ENCODE data around the gene TYW3.
"Not testable (repeated sequence)": the region's sequence is repeated elsewhere in the genome, so short reads cannot be mapped to it uniquely, and the experiment has no call there.

Gene TYW3

DNA sequence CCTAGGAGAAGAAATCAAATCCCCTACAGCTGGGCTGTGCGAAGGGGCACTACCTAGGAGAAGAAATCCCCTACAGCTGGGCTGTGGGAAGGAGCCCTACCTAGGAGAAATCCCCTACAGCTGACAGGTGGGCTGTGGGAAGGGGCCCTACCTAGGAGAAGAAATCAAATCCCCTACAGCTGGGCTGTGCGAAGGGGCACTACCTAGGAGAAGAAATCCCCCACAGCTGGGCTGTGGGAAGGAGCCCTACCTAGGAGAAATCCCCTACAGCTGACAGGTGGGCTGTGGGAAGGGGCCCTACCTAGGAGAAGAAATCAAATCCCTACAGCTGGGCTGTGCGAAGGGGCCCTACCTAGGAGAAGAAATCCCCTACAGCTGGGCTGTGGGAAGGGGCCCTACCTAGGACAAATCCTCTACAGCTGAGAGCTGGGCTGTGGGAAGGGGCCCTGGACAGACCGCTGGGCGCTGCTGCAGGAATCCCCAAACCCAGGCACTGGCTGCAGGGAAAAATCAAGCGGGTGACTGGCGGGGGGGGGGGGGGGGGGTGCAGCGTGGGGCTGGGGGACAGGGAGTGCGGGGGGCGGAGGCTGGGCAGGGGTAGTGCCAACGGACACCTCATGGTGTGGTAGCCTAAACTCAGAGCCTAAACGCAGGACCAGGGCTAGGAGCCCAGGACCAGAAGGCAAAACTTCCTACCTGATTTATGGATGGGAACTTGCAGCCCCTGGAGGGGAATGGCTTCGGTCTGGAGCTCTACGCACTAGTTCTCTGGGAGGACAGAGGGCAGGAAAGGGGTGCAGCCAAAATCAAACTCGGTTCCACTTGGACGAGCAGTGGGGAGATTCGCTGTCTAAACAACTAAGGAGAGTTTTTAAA is 643 bp upstream of the TYW3 start:
- DNase-seq, result not testable (repeated sequence)

DNA sequence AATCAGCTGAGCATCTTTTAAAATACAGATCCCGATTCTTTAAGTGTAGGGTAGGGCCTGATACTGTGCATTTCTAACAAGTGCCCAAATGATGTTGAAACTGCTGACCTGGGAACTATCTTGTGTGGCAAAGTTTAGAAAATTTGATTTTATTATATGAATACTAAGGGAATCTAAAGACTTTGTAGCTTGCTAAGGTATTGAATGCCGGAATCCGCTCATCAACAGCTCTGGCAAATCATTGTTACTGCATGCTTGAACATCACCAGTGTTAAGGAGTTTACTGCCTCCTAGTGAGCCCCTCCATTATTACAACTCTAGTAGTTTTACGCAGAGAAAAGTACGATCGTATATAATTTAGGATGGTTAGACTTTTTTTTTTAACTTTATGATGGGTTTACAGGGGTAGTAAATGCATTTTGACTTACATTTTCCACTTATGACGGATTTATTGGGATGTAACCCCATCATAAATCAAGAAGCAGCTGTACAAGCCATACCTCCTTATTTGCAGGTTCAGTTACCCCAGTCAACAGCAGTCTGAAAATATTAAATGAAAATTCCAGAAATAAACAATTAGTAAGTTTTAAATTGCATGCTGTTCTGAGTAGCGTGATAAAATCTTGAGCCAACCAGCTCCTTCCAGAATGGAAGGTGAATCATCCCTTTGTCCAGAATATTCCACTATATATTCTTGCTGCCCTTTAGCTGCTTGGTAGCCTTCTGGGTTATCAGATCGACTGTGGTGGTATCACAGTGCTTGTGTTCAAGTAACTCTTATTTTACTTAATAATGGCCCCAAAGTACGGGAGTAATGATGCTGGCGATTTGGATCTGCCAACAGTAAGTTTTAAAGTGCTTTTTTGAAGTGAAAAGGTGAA is 892 bp downstream of the TYW3 start:
- DNase-seq, result no peak

DNA sequence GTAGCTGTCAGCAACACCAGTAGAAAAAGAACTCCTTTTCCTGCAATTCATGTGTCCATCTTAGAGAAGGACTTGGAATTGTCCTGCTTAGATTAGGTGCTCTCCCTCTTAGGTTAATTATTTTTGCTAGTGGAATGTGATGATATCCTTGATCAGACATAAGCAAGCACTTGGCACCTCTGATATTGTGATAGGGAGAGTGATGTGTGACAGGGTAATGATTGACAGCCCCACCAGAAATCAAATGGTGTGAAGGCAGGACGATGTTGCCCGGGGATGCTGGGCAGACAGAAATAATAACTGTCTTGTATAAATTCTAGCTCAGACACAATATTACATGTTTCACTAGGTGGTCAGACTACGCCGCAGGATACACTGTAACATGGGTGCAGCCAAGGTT is 4.4 kb downstream of the TYW3 start:
- DNase-seq, result no peak

DNA sequence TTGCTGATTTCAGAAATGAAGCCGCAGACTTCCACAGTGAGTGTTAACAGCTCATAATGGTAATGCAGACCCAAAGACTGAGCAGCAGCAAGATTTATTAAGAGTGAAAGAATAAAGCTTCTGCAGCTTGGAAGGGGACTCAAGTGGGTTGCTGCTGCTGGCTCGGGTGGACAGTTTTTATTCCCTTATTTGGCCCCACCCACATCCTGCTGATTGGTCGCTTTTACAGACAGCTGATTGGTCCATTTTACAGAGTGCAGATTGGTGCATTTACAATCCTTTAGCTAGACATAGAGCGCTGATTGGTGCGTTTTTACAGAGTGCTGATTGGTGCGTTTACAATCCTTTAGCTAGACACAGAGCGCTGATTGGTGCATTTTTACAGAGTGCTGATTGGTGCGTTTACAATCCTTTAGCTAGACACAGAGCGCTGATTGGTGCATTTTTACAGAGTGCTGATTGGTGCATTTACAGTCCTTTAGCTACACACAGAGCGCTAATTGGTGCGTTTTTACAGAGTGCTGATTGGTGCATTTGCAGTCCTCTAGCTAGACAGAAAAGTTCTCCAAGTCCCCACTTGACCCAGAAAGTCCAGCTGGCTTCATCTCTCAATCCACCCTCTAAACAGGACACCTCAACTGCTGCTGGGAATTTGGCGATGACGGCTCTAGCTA is 7.5 kb downstream of the TYW3 start:
- not testable (repeated sequence) for DNase-seq

DNA sequence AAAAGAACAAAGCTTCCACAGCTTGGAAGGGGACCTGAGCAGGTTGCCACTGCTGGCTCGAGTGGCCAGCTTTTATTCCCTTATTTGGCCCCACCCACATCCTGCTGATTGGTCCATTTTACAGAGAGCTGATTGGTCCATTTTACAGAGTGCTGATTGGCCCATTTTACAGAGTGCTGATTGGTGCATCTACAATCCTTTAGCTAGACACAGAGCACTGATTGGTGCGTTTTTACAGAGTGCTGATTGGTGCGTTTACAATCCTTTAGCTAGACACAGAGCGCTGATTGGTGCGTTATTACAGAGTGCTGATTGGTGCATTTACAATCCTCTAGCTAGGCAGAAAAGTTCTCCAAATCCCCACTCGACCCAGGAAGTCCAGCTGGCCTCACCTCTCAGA is 12.3 kb downstream of the TYW3 start:
- not testable (repeated sequence) for DNase-seq

DNA sequence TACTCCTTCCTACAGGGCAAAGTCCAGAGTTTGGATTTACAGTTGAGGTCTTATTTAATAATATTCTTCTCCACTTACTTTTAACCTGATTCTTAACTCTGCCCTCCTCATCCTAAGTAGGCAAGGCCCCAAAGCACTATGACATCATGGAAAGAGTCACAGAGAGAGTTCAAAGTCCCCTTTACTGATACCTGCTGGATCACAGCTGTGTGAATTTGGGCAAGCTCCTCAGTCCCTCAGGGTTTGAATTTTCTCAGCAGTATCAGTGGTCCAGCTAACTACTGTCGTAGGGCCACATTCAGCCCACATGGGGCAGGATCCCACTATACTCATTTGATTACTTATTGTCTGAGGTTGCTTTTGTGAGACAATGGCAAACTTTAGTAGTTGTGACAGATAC is 16.0 kb downstream of the TYW3 start:
- DNase-seq, result no peak

DNA sequence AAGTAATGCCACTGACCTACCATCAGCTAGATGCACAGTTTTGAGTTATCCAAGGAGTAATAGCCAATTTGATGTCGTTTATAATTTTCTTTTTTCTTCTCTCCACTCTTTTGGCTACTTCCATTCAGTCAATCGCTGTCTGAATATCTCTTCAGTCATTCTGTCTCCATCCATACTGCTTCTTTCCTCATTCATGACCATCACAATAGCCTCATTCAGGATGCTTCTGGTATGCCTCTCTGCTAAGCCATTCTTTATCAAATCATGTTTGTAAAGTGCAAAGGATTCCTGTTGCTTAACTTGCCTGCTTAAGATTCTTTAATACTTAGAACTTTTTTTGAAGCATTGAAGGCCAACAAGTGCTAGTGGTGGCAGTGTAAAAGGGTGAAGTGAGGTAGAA is 20.2 kb downstream of the TYW3 start:
- DNase-seq, result no peak

DNA sequence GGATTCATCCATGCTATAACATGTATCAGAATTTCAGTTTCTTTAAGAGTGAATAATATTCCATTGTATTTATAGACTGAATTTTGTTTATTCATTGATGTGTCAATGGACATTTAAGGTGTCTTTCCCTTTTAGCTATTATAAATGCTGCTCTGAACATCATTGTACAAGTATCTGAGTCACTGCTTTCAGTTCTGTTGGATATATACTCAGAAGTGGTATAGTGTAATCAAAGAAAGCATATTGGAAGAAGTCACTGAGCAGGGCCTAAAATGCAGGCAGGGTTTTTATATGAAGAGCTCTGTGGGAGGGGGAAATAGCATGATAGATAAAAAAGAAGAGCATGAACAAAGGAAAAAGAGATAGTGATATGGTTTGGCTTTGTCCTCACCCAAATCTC is 22.5 kb downstream of the TYW3 start:
- no peak for DNase-seq

DNA sequence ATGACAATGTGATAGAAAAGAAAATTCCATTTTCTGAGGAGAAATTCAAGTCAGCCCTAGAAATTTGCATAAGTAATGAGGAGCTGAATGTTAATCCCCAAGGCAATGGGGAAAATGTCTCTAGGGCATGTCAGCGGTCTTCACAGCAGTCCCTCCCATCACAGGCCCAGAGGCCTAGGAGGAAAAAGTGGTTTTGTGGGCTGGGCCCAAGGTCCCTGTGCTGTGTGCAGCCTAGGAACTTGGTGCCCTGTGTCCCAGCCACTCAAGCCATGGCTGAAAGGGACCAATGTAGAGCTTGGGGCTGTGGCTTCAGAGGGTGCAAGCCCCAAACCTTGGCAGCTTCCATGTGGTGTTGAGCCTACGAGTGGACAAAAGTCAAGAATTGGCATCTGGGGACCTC is 23.7 kb downstream of the TYW3 start:
- not testable (repeated sequence) for DNase-seq

DNA sequence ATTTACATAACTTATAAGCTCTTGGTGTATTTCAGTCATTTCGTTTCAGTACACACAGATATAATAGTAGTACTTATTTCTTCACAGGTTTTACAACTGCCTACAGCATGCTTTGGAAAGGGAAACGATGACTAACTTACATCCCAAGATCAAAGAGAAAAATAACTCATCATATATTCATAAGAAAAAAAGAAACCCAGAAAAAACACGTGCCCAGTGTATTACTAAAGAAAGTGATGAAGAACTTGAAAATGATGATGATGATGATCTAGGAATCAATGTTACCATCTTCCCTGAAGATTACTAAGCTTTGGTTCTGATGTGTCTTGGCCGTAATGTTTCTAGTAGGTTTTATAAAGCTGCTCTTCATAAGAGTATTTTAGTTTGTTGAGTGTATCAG is 30.9 kb downstream of the TYW3 start:
- DNase-seq, result no peak

DNA sequence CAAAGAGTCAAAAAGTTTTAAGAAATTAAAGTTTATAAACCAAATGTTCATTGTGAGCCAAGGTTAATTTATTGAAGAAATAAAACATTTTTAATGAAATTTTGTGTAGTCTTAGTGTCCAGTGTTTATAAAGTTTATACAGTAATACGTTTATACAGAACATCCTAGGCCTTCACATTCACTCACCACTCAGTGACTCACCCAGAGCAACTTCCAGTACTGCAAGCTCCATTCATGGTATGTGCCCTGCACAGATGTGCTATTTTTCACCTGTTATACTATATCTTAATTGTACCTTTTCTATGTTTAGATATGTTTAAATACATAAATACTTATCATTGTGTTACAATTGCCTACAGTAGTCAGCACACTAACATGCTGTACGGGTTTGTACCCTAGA is 33.6 kb downstream of the TYW3 start:
- DNase-seq, result no peak

DNA sequence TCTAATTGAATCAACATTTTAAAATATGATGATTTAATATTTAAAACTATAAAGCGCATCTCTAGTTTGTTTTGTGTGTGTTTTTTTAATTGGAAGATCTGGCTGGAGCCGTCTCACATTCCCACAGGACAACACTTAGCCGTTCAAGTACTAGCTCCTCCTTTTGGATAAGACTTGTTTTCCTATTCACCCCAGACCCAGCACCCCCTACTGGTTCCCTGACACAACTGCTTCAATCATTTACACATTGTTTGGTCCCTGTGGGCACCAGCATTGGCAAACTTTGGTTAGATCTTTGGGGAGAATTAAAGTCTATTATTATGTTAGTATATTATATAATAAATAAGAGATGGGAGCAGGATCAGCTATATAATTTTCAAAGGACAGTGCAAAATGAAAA is 34.5 kb downstream of the TYW3 start:
- no peak for DNase-seq

DNA sequence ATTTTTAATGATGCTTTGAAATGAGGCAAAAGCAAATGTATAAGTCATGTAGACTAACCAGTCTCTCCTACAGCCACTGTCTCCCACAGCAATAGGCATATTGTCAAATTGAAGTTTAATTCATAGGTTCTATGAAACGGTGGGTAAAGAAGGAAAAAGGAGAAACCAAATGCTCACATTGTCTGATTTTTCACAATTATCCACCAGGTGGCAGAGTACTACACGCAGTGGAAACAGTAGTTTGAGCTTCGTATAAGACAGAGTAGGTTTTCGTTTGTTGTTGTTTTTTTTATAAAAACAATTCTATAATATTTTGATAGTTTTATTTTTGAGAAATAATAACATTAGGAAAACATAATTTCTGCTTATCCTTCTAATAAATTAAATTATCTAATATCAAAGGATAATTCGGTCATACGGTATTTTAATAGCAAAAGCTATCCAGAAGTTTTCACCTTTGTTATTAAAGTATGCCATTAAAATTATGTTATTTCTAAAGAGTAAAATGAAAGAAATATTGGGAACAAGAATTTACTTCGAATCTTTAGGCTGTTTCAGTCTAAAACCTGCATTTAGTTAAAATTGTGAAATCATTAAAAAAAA is 39.1 kb downstream of the TYW3 start:
- no peak for DNase-seq

DNA sequence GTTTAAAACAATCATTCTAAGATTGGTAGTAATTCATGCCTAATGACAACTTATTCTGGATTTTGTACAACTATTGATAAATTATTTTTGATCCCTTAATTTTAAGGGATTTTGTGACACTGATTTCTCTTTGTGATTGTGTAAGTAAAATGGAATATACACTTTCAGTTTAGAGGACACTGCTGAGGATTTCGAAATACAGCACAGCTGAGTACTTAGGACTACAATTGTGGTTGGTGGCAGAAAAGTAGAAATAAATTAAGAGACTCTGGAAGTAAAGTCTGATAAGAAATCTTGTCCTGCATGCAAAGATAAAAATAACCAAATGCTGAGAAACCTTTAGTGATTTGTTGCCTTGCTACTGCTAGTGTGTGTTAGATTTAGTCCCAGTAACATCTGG is 40.0 kb downstream of the TYW3 start:
- DNase-seq, result no peak

DNA sequence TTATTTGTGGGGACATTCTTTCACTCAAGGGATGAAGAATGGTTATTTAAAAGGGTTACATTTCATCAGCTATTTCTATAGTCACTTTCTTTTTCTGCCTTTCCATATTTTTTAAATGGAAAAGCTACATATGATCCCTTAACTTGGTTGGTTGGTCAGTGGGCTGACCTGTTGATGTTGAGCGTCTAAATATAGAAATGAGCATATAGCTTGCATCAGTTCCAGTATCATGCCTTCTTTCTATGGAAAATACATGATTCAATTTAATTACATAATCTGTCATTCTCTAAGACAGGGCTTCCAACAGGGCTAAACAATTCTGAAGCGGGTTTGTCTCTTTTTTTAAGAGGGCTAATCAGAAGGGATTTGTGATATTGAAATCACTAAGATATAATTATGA is 40.6 kb downstream of the TYW3 start:
- DNase-seq, result no peak

DNA sequence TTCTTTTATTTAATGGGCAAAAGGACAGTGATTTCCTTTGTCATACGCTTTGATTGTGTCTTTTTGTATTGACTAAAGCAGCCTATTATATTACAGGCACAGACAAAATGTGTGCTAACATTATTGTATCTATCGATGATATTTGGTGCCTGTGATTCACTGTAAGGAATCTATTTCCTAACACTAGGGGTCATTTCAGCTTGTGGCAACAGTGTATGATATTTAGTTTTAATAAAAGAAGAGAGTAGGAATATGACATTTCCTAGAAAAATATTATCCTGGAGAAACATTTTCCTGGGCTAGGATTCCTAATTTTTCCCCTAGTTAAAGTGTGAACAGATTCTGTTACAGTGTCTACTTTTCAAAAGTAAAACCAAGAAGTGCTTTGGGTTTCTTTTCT is 42.8 kb downstream of the TYW3 start:
- no peak for DNase-seq

DNA sequence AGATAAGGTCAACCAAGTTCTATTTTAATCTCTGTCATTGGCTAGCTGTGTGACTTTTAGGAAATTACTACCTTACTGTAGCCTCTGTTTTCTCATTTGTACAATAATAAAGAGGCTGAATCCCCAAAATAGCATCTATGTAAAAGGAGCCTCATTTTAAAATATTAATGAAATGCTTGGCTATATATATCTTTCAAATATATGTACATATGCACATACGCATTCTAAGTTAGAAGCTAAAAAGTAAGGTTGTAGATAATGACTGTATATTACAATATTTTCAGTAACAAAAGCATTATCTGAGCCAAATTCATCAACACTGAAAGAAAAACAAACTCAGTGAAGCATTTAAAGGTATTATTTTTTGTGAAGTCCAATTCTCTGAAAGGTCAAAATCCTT is 44.6 kb downstream of the TYW3 start:
- no peak for DNase-seq

DNA sequence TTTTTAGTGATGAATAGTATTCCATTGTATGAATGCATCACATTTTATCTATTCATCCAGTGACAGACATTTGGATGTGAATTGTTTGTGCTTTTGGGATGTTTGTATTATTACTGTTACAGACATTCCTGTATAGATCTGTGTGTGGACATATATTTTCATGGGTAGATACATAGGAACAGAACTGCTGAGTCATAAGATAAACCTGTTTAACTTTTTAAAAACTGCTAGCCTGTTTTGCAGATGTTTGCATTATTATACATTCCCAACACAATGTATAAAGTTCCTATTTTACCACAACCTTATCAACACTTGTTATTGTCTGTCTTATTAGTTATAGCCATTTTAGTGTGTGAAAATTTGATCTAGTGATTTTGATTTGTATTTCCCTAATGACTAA is 46.8 kb downstream of the TYW3 start:
- no peak for DNase-seq

DNA sequence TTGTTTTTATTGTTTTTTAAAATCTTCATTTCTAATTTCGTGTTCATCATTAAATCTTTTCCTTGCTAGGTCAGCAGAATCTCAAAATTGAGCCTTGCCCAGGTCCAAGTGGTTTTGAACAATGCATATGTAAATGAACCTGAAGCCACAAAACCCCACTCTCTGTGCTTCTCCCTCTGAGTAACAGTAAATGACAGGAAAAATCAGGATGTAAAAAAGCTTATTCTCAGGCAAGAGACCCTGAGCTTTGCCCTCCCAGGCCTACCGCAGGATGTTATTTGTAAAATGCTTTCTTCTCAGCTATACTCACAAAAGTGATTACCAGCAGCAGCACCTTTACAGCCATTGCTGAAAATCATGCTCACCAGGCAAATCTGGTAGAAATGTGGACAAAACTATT is 47.6 kb downstream of the TYW3 start:
- DNase-seq, result no peak

DNA sequence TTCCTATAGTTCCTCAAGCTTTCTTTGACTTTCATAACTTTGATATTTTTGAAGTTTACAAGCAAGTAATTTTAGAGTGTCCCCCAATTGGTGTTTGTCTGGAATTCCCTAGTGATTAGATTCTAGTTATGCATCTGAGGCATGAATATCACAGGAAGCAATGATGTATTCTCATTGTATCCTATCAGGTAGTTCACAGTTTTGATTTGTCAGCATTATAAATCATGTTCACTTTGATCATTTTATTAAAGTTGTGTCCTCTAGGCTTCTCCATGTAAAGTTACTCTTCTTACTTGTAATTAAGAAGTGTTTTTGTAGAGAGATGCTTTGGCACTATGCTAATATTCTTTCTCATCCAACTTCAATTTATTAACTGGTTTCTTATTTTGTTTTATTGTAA is 53.0 kb downstream of the TYW3 start:
- DNase-seq, result no peak

DNA sequence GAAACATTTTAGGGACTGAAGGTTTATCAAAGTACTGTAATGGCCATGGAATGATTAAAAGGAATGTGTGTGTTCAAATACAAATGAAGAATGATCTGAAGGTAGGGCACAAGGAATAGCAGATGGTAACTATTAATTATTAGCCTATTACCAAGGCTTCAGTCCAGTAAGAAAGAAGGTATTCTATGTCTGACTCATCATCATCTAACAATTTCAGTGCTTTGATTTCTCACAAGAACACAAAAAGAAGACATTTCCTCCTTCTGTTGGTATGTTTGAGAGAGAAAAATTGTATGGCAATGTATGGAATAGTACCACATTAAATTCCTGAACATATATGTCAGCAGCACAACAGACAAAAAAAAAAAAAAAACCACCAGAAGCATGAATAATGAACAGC is 57.5 kb downstream of the TYW3 start:
- DNase-seq, result no peak

DNA sequence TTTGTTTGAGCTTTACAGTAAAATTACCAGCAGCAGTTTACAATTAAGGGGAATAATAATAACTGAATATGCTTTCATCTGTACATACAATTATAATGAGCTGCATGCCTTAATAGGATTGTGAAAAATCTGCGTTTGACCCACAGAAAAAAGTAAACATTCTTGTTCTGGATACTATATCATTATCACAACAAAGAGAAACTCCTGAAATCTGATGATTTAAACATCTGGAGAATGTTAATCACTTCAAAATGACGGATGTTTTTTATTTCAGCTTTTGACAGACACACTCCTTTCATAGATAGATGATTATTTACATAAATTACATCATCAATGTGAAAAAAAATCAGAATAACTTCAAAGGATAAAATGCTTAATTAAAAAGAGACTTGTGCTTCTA is 58.5 kb downstream of the TYW3 start:
- DNase-seq, result no peak

DNA sequence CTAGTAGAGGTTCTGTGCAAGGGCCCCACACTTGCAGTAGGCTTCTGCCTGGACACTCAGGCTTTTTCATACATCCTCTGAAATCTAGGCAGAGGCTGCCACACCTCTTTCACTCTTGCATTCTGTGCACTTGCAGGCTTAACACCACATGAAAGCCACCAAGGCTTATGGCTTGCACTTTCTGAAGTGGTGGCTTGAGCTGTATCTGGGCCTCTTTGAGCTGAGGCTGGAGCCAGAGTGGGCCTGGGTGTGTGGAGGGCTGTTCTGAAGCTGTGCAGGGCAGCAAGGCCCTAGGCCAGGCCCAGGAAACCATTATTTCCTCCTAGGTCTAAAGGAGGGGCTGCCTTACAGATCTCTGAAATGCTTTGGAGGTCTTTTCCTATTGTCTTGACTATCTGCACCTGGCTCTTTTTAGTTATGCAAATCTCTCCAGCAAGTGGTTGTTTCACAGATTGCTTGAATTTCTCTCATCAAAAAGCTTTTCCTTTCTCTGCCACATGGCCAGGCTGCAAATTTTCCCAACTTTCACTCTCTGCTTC is 66.2 kb downstream of the TYW3 start:
- DNase-seq, result no peak
